ENCODE results near the gene CCDC171. TPM values are rescaled to one million over a fixed set of nuclear protein-coding genes. Genes with fewer than 3 reads are reported as not detected.
A peak's percentile ranks its signal among the peaks of the same experiment; 100 is the strongest.

The CCDC171 gene
- total RNA-seq, 1 experiment from 2014 or later, result 2.4 TPM

DNA sequence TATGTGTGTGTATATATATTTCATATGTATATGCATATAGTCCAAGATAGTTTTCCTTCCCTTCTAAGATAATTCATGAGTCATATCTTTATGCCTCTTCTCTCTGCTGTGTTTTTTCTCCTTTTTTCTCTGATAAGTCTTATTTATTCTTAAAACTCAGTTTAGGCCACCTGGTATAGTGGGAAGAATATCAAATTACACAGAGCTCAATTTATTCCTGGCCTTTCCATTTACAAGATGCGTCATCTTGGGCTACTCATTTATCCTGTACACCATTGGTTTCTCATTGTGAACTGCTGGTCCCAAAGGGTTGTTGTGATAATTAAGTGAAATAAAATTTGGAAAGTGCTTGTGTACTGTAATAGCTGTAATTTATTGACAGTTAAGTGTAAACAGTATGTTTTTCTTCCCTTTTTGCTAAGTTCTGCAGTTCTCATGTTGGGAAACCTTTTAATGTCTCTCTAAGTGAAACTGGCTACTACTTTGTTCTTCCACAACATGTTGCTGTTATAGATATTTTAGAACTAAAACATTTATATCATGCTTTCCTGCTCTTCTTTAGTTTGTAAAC lies 19.4 kb downstream of the CCDC171 start:
- Histone ChIP-seq H3K56ac (ENCODE audit: insufficient read length, low read depth, low read length) (no peak overlapping the region), H4K5ac (ENCODE audit: insufficient read length, low read depth, low read length) (no peak overlapping the region), H3K23me2 (ENCODE audit: insufficient read length, low read depth, low read length, poor library complexity, severe bottlenecking) (no peaks in the 10 kb centered on the region), H3K27me3 (ENCODE audit: insufficient read depth, low read length) (no peaks in the 10 kb centered on the region), H2BK15ac (ENCODE audit: low read depth, low read length) (no peak overlapping the region), H2BK12ac (ENCODE audit: insufficient read length, low read depth, low read length) (no peak overlapping the region), H3K79me1 (ENCODE audit: insufficient read depth, low read depth, low read length, poor library complexity, severe bottlenecking) (no peaks in the 10 kb centered on the region), H2AFZ (ENCODE audit: low read length) (no peak overlapping the region), H2BK20ac (ENCODE audit: low read depth, low read length, poor library complexity, severe bottlenecking) (no peak overlapping the region), H2AK5ac (ENCODE audit: insufficient read length, low read length) (no peak overlapping the region), H2BK120ac (ENCODE audit: low read depth, low read length, poor library complexity, severe bottlenecking) (no peak overlapping the region), H3K18ac (ENCODE audit: insufficient read length, low read depth, low read length) (no peak overlapping the region), H4K91ac (ENCODE audit: insufficient read length, low read depth, low read length) (no peak overlapping the region), H4K20me1 (ENCODE audit: control insufficient read depth, insufficient read depth, insufficient read length) (no peaks in the 10 kb centered on the region), H3K4ac (ENCODE audit: low read depth, low read length) (no peak overlapping the region), H4K8ac (replicated peaks; ENCODE audit: insufficient read length, low read depth, low read length) (no peak overlapping the region), H3K27ac (ENCODE audit: insufficient read length, low read depth, low read length) (no peak overlapping the region), H3K9me3 (ENCODE audit: control insufficient read depth, low read depth, low read length) (no peaks in the 10 kb centered on the region), H3K4me2 (ENCODE audit: insufficient read depth, insufficient read length, low read length) (no peak overlapping the region), H3T11ph (ENCODE audit: low read length) (no peak overlapping the region), H3K79me2 (ENCODE audit: insufficient read depth, low read length) (no peaks in the 10 kb centered on the region), H2BK5ac (ENCODE audit: insufficient read length, low read length) (no peak overlapping the region), H3K9ac (ENCODE audit: extremely low read depth, insufficient read length, low read length) (no peak overlapping the region), H3K14ac (ENCODE audit: insufficient read depth, low read length) (no peak overlapping the region), H3K23ac (ENCODE audit: insufficient read length, low read depth, low read length) (no peak overlapping the region), H3K4me1 (ENCODE audit: insufficient read depth, low read length) (no peaks in the 10 kb centered on the region)
- Mint-ChIP-seq H3K4me3 (no peak overlapping the region), H3K36me3 (ENCODE audit: insufficient read depth in 1 of 3, low read depth in 3 of 3) (no peaks in the 10 kb centered on the region), H3K27ac (0 out of 7 replicates have a peak overlapping the region, but pooled peaks of 1 of the 3 experiments have one; percentile 6), H3K27me3 (ENCODE audit: low read depth) (no peaks in the 10 kb centered on the region), H3K9me3 (no peaks in the 10 kb centered on the region), H3K4me1 (no peaks in the 10 kb centered on the region)
- no CpG with 5 or more reads among the region's 1 CpG for WGBS (ENCODE audit: extremely low coverage, insufficient read length, low lambda C conversion rate)
- no peak for DNase-seq
- TF ChIP-seq, protein P1, sequence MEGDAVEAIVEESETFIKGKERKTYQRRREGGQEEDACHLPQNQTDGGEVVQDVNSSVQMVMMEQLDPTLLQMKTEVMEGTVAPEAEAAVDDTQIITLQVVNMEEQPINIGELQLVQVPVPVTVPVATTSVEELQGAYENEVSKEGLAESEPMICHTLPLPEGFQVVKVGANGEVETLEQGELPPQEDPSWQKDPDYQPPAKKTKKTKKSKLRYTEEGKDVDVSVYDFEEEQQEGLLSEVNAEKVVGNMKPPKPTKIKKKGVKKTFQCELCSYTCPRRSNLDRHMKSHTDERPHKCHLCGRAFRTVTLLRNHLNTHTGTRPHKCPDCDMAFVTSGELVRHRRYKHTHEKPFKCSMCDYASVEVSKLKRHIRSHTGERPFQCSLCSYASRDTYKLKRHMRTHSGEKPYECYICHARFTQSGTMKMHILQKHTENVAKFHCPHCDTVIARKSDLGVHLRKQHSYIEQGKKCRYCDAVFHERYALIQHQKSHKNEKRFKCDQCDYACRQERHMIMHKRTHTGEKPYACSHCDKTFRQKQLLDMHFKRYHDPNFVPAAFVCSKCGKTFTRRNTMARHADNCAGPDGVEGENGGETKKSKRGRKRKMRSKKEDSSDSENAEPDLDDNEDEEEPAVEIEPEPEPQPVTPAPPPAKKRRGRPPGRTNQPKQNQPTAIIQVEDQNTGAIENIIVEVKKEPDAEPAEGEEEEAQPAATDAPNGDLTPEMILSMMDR (conservative IDR thresholded peaks at IDR 0.05), result no peak

All from H9 (cell line).